SK-N-SH (cell line): ENCODE measurements around the gene BPNT1. TPM values are rescaled to one million over a fixed set of nuclear protein-coding genes. Genes with fewer than 3 reads are reported as not detected.

Experiments
- CTCF ChIA-PET: fragments of 300-600, 350-600 bp; formaldehyde crosslinking; extraction: SDS; loops from one replicate; lab custom pipeline; 2021; lab: Yijun Ruan, JAX
- POLR2A ChIA-PET: fragments of 350-600 bp; sonication (Branson Sonifier 250); formaldehyde crosslinking; extraction: SDS; loops from one replicate; lab custom pipeline; 2020; ENCODE audit warnings: antibody characterized with exemption, inconsistent platforms; lab: Yijun Ruan, JAX
- DNase-seq: peaks from one replicate; pipeline ENCODE4 v3.0.0; 2012
- H2AFZ ChIP-seq: fragments of 200-600 bp; sonication (generic); 2 replicates; pipeline ENCODE4 v1.8.1; 2016; ENCODE audit warnings: antibody characterized with exemption, mild to moderate bottlenecking, low read depth
- H3F3A ChIP-seq: fragments of 200-600 bp; sonication (generic); replicated peaks from 2 replicates; pipeline ENCODE3; 2016; ENCODE audit warnings: antibody characterized with exemption, mild to moderate bottlenecking; ENCODE audit not compliant: insufficient read depth
- H3K27ac ChIP-seq, 2 experiments: fragments of 200-500 bp in 1 of 2; fragments of 200-600 bp in 1 of 2; sonication (Bioruptor generic) in 1 of 2; sonication (generic), shearing (Covaris generic) in 1 of 2; 2 replicates each; pipeline versions ENCODE4 v1.5.1 to v1.6.1; 2014 to 2016; ENCODE audit warnings: low read depth in 2 of 2, inconsistent platforms in 1 of 2, low read length in 1 of 2, mild to moderate bottlenecking in 1 of 2, mixed read lengths in 1 of 2
- H3K27me3 ChIP-seq: fragments of 200-600 bp; sonication (generic), shearing (Covaris generic); 2 replicates; pipeline ENCODE4 v1.6.1; 2016; ENCODE audit warnings: mixed run types; ENCODE audit not compliant: insufficient read depth
- H3K36me3 ChIP-seq, 2 experiments: fragments of 200-500 bp in 1 of 2; fragments of 200-600 bp in 1 of 2; sonication (Bioruptor generic) in 1 of 2; sonication (generic) in 1 of 2; replicated peaks in 1 of 2; 2 replicates each; pipeline versions ENCODE3 to v1.5.1; 2014 to 2016; ENCODE audit warnings: low read length in 1 of 2, mild to moderate bottlenecking in 1 of 2; ENCODE audit not compliant: insufficient read depth in 2 of 2, control insufficient read depth in 1 of 2
- H3K4me1 ChIP-seq, 2 experiments: fragments of 200-500 bp in 1 of 2; fragments of 200-600 bp in 1 of 2; sonication (Bioruptor generic) in 1 of 2; sonication (generic), shearing (Covaris generic) in 1 of 2; 2 replicates each; pipeline versions ENCODE4 v1.5.1 to v1.6.1; 2014 to 2016; ENCODE audit warnings: low read depth in 1 of 2, low read length in 1 of 2, mixed run types in 1 of 2; ENCODE audit not compliant: insufficient read depth in 2 of 2, control insufficient read depth in 1 of 2
- H3K4me2 ChIP-seq: fragments of 200-600 bp; sonication (generic), shearing (Covaris generic); 2 replicates; pipeline ENCODE4 v1.6.1; 2017; ENCODE audit warnings: mixed run types
- H3K4me3 ChIP-seq, 2 experiments: fragments of 200-500 bp in 1 of 2; fragments of 200-600 bp in 1 of 2; sonication (Bioruptor generic) in 1 of 2; sonication (generic), shearing (Covaris generic) in 1 of 2; 2 replicates each; pipeline versions ENCODE4 v1.5.1 to v1.8.1; 2014 to 2016; ENCODE audit warnings: low read depth in 2 of 2, inconsistent platforms in 1 of 2, low read length in 1 of 2, mild to moderate bottlenecking in 1 of 2, mixed read lengths in 1 of 2, moderate library complexity in 1 of 2
- H3K79me2 ChIP-seq: fragments of 200-600 bp; sonication (generic); 2 replicates; pipeline ENCODE4 v1.8.1; 2017; ENCODE audit warnings: mild to moderate bottlenecking; ENCODE audit not compliant: insufficient read depth
- H3K9ac ChIP-seq: fragments of 200-600 bp; sonication (generic); 2 replicates; pipeline ENCODE4 v1.6.1; 2017; ENCODE audit warnings: mixed run types
- H3K9me2 ChIP-seq: fragments of 200-600 bp; sonication (generic); 2 replicates; pipeline ENCODE4 v1.6.1; 2017; ENCODE audit warnings: mixed run types
- H3K9me3 ChIP-seq: fragments of 200-600 bp; sonication (generic); 2 replicates; pipeline ENCODE4 v1.6.1; 2017; ENCODE audit warnings: mixed run types, mild to moderate bottlenecking, moderate library complexity
- H4K20me1 ChIP-seq: fragments of 200-600 bp; sonication (generic); 2 replicates; pipeline ENCODE4 v1.6.1; 2017; ENCODE audit warnings: mild to moderate bottlenecking, mixed run types; ENCODE audit not compliant: insufficient read depth
- FOXJ3 ChIP-seq: sonication (generic); formaldehyde crosslinking; IDR thresholded peaks from 2 replicates; pipeline ENCODE4 v1.5.1; 2020; ENCODE audit warnings: mild to moderate bottlenecking, missing genetic modification reagents
- GABPA ChIP-seq: IDR thresholded peaks from 2 replicates; pipeline ENCODE4 v1.4.0; 2012; ENCODE audit warnings: low read depth, mild to moderate bottlenecking
- JUND ChIP-seq: IDR thresholded peaks from 2 replicates; pipeline ENCODE4 v1.4.0; 2012
- MEF2A ChIP-seq: IDR thresholded peaks from 2 replicates; pipeline ENCODE4 v1.4.0; 2012; ENCODE audit warnings: low read depth, borderline replicate concordance
- NFIC ChIP-seq: IDR thresholded peaks from 2 replicates; pipeline ENCODE4 v1.4.0; 2012; ENCODE audit warnings: borderline replicate concordance
- PBX3 ChIP-seq: IDR thresholded peaks from 2 replicates; pipeline ENCODE4; 2012
- POLR2AphosphoS5 ChIP-seq: IDR thresholded peaks from 2 replicates; pipeline ENCODE4 v1.6.1; 2012; ENCODE audit warnings: low read depth, low read length
- RCOR1 ChIP-seq: fragments of 150-350 bp; IDR thresholded peaks from 2 replicates; pipeline ENCODE4 v1.6.1; 2017; ENCODE audit warnings: antibody characterized with exemption, low read length
- RXRA ChIP-seq: IDR thresholded peaks from 2 replicates; pipeline ENCODE4 v1.4.0; 2012; ENCODE audit warnings: low read depth, mild to moderate bottlenecking, borderline replicate concordance
- WGBS: methylation state at CpG from one replicate; pipeline ENCODE4 v1.1.6; 2017; ENCODE audit warnings: low lambda C conversion rate; 5-methylcytosine and 5-hydroxymethylcytosine counted together
- polyA plus RNA-seq, 3 experiments: library from polyadenylated mRNA; depleted of rRNA; stranded (reverse); fragments of >200 nt; gene quantifications; 2 replicates each; pipeline ENCODE4 v1.2.3, GENCODE V29; 2012
- TF ChIP-seq, protein P1 (sequence below): IDR thresholded peaks from 2 replicates; pipeline ENCODE4 v1.4.0; 2012; ENCODE audit warnings: low read depth

The BPNT1 gene
- polyA plus RNA-seq, 1 of the 3 experiments (the other 2 are of a cell fraction) = 44.6 TPM

- H4K20me1 ChIP-seq = no peaks in the 10 kb centered on the region
- H3K9ac ChIP-seq = no peak overlapping the region
- TF ChIP-seq PBX3 (no peak), MEF2A (no peak), JUND (no peak), GABPA (no peak), FOXJ3 (no peak)
- H3K27me3 ChIP-seq = no peaks in the 10 kb centered on the region
- no peak for DNase-seq
- 0 out of 2 replicates have a peak, but pooled peaks cover 8% of the 10 kb centered on the region for H3K79me2 ChIP-seq
- H3K9me3 ChIP-seq = no peaks in the 10 kb centered on the region
- H3F3A ChIP-seq = no peaks in the 10 kb centered on the region
- H3K4me3 ChIP-seq = no peak overlapping the region
- no peak overlapping the region for H3K4me2 ChIP-seq
- H3K9me2 ChIP-seq = no peaks in the 10 kb centered on the region
- H3K36me3 ChIP-seq = peaks cover 63 to 81% of the 10 kb centered on the region in 2 experiments
- 96% methylated on average over 9 of the region's 9 CpGs for WGBS
- no peak overlapping the region for H2AFZ ChIP-seq
- no peak overlapping the region for H3K27ac ChIP-seq
- ChIA-PET POLR2A (interaction anchor here (0.6 kb wide), 1 partner anchor 376 kb away, joined by 3 read pairs; no protein-coding TSS in a partner anchor), CTCF (interaction anchor here (0.7 kb wide), 1 partner anchor 34 kb away, joined by 3 read pairs; no protein-coding TSS in a partner anchor)
- H3K4me1 ChIP-seq = no peaks in the 10 kb centered on the region
Observed at GRCh38 chr1:220137019-220137786, 47.6 kb upstream of the BPNT1 start.

GRCh38 chr1:220135755-220136154, 46.2 kb upstream of the BPNT1 start:
- POLR2A ChIA-PET = no interaction called here
- Histone ChIP-seq H3F3A (no peaks in the 10 kb centered on the region), H3K9ac (no peak overlapping the region), H3K4me2 (no peak overlapping the region), H3K79me2 (peaks cover 17% of the 10 kb centered on the region; the same call in 1 of the 2 replicates), H3K4me3 (no peak overlapping the region), H3K9me3 (no peaks in the 10 kb centered on the region), H3K27me3 (no peaks in the 10 kb centered on the region), H3K9me2 (no peaks in the 10 kb centered on the region), H3K4me1 (no peaks in the 10 kb centered on the region), H3K27ac (peak overlapping the region in 1 of 2 experiments; percentile 26; a peak in 1 of 4 replicates), H2AFZ (no peak overlapping the region), H3K36me3 (peaks cover 51 to 69% of the 10 kb centered on the region in 2 experiments), H4K20me1 (no peaks in the 10 kb centered on the region)
- WGBS = 65% methylated on average over 2 of the region's 2 CpGs
- CTCF ChIA-PET = interaction anchor here (0.6 to 1.0 kb wide), 2 partner anchors 11 to 641 kb away, joined by 3 to 4 read pairs; no protein-coding TSS in a partner anchor
- DNase-seq = no peak
- TF ChIP-seq RXRA (no peak), GABPA (no peak), POLR2AphosphoS5 (no peak), MEF2A (no peak), NFIC (no peak), RCOR1 (no peak)
- TF ChIP-seq, protein P1, sequence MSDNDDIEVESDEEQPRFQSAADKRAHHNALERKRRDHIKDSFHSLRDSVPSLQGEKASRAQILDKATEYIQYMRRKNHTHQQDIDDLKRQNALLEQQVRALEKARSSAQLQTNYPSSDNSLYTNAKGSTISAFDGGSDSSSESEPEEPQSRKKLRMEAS = no peak
